ENCODE data around the gene TINAGL1. TPM values are rescaled to one million over a fixed set of nuclear protein-coding genes. Genes with fewer than 3 reads are reported as not detected.

The TINAGL1 gene
- total and polyA plus RNA-seq, 10 of the 15 experiments (the other 5 are each of a cell fraction or from before 2014, with no cell fraction given): 0.20 to 0.49 (median 0.23) TPM; not detected in 7

DNA sequence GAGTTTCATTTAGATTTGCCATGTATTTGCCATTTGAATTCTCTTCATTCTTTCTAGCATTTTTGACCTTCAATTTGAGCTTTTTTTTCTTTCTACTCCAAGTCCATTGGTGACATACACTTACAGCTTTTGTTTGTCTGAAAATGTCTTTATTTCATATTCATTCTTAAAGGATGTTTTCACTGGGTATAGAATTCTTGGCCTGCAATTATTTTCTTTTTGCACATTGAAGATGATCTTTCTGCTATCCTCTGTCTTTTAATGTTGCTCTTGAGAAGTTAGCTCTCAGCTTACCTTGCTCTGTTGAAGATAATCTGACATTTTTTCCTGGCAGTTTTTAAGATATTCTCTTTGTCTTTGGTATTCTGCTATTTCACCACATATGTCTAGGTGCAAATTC lies 16.6 kb upstream of the TINAGL1 start:
- H4K20me1 ChIP-seq (ENCODE audit: control insufficient read depth, insufficient read depth): no peaks in the 10 kb centered on the region
- no peak overlapping the region for H3K4me2 ChIP-seq (ENCODE audit: control insufficient read depth, insufficient read depth)
- no peaks in the 10 kb centered on the region for H3K79me2 ChIP-seq (ENCODE audit: control insufficient read depth, insufficient read depth, low read length)
- FAIRE-seq: no peak
- no peak overlapping the region for H3K9ac ChIP-seq (ENCODE audit: control insufficient read depth, insufficient read depth, low read length)
- no peak overlapping the region for H3K27ac ChIP-seq (ENCODE audit: control insufficient read depth, insufficient read depth)
- H3K27me3 ChIP-seq (replicated peaks in 1 of 2; ENCODE audit: control insufficient read depth in 2 of 2, insufficient read depth in 2 of 2, low read length in 1 of 2): no peaks in the 10 kb centered on the region
- H3K4me1 ChIP-seq (ENCODE audit: control insufficient read depth, insufficient read depth, low read length): no peaks in the 10 kb centered on the region
- H3K36me3 ChIP-seq (ENCODE audit: control insufficient read depth in 2 of 2, insufficient read depth in 2 of 2, low read length in 1 of 2): no peaks in the 10 kb centered on the region
- ChIA-PET SMC1A (ENCODE audit: uncharacterized antibody, unreplicated experiment) (interaction anchor here (1.2 to 2.5 kb wide), 3 partner anchors 57 to 229 kb away, joined by 3 to 7 read pairs (median 4); no protein-coding TSS in a partner anchor), CTCF (interaction anchor here (1.0 to 2.2 kb wide), 4 partner anchors 10 to 138 kb away, joined by 3 to 10 read pairs (median 4); no protein-coding TSS in a partner anchor), POLR2A (no interaction called here), RAD21 (ENCODE audit: unreplicated experiment) (interaction anchor here (1.0 kb wide), 1 partner anchor 11 kb away, joined by 3 read pairs; no protein-coding TSS in a partner anchor)
- in situ Hi-C loops (cut with MboI) (no loop called here), intact Hi-C loops (cut with micrococcal nuclease; ENCODE audit: unreplicated experiment) (loop anchor here (5.0 kb wide), 2 partner anchors 78 to 148 kb away; no protein-coding TSS in a partner anchor)
- ATAC-seq: no peak
- H3K9me3 ChIP-seq (replicated peaks; ENCODE audit: control insufficient read depth, insufficient read depth, low read length): no peaks in the 10 kb centered on the region
- no peak for DNase-seq (ENCODE audit: low read depth, low spot score)
- BruUV-seq (replicated peaks): no TSS peak
- no peak overlapping the region for H3K4me3 ChIP-seq
- TF ChIP-seq, protein P1, sequence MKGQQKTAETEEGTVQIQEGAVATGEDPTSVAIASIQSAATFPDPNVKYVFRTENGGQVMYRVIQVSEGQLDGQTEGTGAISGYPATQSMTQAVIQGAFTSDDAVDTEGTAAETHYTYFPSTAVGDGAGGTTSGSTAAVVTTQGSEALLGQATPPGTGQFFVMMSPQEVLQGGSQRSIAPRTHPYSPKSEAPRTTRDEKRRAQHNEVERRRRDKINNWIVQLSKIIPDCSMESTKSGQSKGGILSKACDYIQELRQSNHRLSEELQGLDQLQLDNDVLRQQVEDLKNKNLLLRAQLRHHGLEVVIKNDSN (IDR thresholded peaks at IDR 0.05; ENCODE audit: borderline replicate concordance, extremely low read length, insufficient read depth, low read depth, low read length): no peak
- no peak for TF ChIP-seq SREBF1 (IDR thresholded peaks at IDR 0.05; ENCODE audit: low read length)
- no peak for TF ChIP-seq NFYB (IDR thresholded peaks at IDR 0.05; ENCODE audit: insufficient read depth, low read depth, low read length)
- TF ChIP-seq, protein P2, sequence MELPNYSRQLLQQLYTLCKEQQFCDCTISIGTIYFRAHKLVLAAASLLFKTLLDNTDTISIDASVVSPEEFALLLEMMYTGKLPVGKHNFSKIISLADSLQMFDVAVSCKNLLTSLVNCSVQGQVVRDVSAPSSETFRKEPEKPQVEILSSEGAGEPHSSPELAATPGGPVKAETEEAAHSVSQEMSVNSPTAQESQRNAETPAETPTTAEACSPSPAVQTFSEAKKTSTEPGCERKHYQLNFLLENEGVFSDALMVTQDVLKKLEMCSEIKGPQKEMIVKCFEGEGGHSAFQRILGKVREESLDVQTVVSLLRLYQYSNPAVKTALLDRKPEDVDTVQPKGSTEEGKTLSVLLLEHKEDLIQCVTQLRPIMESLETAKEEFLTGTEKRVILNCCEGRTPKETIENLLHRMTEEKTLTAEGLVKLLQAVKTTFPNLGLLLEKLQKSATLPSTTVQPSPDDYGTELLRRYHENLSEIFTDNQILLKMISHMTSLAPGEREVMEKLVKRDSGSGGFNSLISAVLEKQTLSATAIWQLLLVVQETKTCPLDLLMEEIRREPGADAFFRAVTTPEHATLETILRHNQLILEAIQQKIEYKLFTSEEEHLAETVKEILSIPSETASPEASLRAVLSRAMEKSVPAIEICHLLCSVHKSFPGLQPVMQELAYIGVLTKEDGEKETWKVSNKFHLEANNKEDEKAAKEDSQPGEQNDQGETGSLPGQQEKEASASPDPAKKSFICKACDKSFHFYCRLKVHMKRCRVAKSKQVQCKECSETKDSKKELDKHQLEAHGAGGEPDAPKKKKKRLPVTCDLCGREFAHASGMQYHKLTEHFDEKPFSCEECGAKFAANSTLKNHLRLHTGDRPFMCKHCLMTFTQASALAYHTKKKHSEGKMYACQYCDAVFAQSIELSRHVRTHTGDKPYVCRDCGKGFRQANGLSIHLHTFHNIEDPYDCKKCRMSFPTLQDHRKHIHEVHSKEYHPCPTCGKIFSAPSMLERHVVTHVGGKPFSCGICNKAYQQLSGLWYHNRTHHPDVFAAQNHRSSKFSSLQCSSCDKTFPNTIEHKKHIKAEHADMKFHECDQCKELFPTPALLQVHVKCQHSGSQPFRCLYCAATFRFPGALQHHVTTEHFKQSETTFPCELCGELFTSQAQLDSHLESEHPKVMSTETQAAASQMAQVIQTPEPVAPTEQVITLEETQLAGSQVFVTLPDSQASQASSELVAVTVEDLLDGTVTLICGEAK (IDR thresholded peaks at IDR 0.05; ENCODE audit: borderline replicate concordance): no peak
- TF ChIP-seq KLF5 (IDR thresholded peaks at IDR 0.05; ENCODE audit: partially characterized antibody): no peak
- H2AFZ ChIP-seq (ENCODE audit: control insufficient read depth, low read depth, low read length): no peak overlapping the region

Measured in GM12878 (cell line).